HG03280 (cell line): Measurements from ENCODE around the gene ZNF213.
A peak's percentile ranks its signal among the peaks of the same experiment; 100 is the strongest.

Experiments used
- ATAC-seq: cut with Tn5 transposase; IDR thresholded peaks from one replicate; pipeline ENCODE4 v1.9.1; 2021; ENCODE audit warnings: mild to moderate bottlenecking, moderate library complexity; ENCODE audit not compliant: unreplicated experiment

ZNF213 gene

GRCh38 chr16:3134338-3135125, at the start of gene ZNF213:
ZNF213 (plus strand) TSS chr16:3135029; CDS start chr16:3137281, 2,252 bp downstream.
- ATAC-seq, result peak; percentile 90

GRCh38 chr16:3085868-3086595, 48.8 kb upstream of the ZNF213 start:
- ATAC-seq, result no peak

DNA sequence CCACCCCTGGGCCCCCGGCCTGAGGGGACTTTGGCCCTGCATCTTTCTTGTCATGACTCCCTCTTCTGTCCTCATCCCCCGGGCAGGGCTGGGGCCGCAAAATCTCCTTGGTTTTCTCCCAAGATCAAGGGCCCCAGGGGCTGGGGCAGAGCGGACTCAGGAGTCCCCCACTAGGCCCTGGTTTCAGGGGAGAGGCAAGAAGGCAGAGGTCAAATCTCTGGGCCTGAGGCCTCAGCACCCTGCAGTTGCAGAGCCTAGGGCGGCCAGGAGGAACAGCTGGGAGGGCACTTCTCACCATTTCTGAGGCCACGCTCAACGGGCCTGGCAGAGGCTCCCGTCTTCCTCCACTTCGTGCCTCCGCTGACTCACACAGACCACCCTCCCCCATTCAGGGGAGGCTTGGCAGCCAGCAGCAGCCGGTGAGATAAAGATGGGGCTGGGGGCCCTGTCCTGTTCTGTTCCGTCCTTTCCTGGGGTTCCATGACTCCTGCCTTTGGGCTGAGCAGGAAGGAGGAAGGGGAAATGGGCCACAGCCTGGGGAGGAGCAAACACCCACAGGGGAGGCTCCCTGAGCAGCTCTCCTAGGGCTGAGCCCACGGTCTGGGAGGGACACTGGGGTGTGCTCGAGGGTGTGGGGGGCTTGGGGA, 48.1 kb upstream of the ZNF213 start:
- ATAC-seq, result no peak

DNA sequence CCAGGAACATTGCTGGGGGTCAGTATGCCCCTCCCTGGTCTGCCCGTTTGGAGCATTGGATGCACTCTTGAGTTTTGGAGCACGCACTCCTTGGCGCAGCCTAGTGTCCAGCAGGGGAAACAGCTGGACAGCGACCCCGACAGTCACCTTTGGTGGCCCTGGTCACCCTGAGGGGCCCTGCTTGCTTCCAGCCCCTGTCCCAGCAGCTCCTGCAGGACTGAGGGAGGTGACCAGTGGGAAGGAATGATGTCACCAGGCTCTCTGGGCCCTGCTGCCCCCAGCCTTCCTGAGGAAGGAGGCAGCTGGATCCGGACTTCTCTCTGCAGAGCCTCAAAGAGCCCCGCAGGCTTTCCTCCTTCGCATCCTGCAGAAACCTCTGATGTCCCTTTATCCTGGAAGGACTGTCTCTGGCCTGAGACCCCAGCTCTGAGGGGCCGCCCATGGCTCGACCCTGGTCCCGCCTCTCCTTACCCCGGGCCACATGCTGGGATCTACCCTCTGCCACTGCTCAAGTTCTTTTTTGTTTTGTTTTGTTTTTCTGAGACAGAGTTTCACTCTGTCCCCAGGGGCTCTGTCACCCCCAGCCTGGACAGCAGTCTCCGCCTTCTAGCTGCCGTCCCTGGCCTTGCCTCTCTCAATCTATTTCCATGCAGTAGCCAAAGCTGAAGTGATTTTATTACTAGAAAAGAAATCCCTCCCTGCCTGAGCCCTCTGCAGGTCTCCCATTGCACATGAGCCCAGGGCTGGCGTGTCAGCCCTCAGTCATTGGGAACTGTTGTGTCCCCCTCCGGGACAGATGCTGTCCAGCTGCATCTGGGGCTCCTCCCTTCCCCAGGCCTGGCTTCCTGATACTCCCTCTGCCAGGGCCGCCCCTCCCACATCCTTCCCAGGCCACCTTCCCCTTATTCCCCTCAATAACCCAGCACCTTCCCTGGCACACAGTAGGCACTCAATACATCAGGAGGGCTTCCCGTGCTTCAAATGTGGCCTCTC, 47.3 kb upstream of the ZNF213 start:
- no peak for ATAC-seq

DNA sequence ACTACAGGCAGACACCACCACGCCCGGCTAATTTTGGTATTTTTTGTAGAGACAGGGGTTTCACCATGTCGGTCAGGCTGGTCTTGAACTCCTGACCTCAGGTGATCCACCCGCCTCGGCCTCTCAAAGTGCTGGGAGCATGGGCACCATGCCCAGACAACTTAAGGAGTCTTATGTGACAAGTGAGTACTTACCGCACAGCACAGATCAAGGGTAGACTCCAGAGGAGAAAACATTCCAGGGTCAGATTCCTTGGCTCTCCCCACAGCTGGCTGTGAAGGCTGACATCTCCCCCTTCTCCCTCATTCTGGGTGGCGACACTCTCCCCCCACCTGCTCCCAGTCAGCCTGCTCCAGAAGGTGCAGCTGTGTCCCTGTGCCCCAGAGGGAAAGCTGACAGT, 46.4 kb upstream of the ZNF213 start:
- no peak for ATAC-seq

GRCh38 chr16:3088925-3089716, 45.7 kb upstream of the ZNF213 start:
- ATAC-seq, result no peak

DNA sequence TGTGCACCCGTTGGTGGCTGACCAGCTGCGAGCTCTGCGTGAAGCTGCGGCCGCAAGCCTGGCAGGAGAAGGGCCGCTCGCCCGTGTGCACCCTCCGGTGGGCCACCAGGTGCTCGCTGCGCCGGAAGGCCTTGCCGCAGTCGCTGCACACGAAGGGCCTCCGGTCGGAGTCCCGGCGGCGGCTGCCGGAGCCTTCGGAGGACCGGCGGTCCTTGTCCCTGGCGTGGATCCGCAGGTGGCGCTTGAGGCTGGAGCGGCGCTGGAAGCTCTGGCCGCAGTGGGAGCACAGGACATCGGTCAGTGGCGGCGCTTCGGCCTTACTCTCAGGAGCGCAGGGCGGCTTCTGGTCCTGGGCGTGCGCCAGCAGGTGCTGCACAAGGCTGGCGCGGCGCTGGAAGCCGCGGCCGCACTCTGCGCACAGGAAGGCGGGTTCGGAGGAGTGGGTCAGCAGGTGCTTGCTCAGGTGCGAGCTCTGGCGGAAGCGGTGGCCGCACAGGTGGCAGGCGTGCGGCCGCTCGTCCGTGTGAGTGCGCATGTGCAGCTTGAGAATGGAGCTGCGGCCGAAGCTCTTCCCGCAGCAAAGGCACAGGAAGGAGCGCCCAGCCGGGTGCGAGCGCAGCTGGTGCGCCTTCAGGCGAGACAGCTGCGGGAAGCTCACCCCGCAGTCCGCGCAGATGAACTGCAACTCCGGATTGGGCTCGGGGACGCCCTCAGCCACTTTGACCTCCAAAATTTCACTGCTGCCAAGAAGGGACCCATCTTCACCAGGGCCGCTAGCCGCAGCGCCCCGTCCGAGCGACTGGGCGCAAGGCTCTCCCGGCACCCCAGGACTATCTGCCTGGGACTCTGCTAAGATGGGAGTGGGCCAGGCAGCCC, 44.9 kb upstream of the ZNF213 start:
- no peak for ATAC-seq

GRCh38 chr16:3091551-3091950, 43.3 kb upstream of the ZNF213 start:
- ATAC-seq, result no peak

DNA sequence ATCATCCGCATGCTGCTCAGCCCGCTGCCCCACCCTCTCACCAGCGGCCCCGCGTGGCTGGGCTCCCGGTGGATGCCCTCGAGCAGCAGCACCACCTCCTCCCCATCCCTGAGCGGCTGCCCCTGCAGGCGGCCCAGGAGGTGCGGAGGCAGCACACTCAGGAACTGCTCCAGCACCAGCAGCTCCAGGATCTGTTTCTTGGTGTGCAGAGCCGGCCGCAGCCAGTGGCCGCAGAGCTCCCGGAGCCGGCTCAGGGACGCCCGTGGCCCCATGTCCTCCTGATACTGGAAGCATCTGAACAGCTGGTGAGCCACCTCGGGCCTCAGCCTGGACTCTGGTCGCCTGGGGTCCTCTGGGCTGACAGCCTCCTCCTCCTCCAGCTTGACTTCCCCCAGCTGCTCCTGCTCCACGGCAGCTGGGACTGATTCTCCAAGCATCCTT, 42.3 kb upstream of the ZNF213 start:
- no peak for ATAC-seq

GRCh38 chr16:3094289-3095027, 40.4 kb upstream of the ZNF213 start:
- ATAC-seq, result no peak

DNA sequence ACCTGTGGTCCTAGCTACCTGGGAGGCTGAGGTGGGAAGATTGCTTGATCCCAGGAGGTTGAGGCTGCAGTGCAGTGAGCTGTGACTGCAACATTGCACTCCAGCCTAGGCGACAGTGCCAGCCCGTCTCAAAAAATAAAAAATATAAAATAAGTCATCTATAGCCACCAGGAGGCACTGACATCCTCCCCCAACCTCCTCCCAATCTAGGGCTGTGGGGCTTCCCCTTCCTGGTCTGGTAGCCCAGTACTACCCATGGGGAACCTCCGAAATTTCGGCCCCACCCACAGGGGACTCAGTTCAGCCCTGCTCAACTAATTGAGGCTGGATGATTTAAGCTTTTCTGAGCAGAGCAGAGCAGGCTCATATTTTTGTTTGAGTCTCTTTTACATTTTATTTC, 39.0 kb upstream of the ZNF213 start:
- ATAC-seq, result no peak

DNA sequence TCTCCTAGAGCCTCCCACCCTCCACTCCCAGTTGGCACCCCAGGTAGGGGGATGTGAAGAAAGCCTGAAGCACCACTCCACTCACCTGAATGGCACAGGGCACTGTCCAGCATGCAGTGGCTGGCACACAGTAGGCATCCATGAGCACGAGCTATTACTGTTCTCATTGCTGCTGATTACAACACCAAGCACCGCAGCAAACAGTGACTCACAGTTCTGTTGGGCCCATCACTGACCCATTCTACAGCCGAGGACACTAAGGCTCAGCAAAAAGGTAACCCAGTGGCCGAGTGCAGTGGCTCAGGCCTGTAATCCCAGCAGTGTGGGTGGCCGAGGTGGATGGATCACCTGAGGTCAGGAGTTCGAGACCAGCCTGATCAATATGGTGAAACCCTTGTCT, 38.5 kb upstream of the ZNF213 start:
- no peak for ATAC-seq

DNA sequence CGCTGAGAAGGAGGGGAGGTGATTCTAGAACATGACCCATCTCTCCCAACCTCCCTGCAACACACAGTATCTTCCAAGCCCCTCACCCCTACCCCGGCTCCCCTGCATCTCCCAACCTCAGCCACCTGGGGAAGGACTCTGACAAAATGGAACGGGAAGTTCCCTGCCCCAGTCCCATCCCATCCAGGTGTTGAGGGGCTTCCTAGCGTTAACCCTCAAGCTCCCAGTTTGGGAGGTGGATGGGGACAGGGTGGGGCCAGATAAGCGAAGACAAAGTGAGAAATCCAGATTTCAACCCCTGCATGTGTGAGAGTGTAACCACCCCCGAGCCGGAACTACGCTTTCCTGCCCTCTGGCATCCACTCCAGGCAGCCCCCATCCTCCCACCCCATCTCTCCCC, 37.6 kb upstream of the ZNF213 start:
- no peak for ATAC-seq

- no peak for ATAC-seq
Measured at GRCh38 chr16:3098459-3099394, 36.1 kb upstream of the ZNF213 start, which contains the start of gene ZSCAN10. ZSCAN10 (minus strand) TSS chr16:3099294; CDS start chr16:3092937, 6,357 bp downstream.

DNA sequence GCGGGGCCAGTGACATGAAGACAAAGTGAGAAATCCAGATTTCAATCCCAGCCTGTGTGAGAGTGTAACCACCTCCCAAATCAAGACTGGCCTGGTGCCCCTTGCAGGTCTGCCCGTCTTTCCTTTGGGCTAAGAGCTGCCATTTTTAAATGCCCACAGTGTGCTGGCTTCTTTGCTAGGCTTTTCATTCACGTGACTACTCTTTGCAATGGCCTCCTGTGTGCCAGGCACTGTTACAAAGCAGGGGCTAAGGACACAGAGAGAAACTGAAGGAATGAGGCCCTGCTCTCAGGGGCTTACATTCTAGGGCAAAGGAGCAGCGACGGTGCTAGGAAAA, 35.5 kb upstream of the ZNF213 start:
- no peak for ATAC-seq

DNA sequence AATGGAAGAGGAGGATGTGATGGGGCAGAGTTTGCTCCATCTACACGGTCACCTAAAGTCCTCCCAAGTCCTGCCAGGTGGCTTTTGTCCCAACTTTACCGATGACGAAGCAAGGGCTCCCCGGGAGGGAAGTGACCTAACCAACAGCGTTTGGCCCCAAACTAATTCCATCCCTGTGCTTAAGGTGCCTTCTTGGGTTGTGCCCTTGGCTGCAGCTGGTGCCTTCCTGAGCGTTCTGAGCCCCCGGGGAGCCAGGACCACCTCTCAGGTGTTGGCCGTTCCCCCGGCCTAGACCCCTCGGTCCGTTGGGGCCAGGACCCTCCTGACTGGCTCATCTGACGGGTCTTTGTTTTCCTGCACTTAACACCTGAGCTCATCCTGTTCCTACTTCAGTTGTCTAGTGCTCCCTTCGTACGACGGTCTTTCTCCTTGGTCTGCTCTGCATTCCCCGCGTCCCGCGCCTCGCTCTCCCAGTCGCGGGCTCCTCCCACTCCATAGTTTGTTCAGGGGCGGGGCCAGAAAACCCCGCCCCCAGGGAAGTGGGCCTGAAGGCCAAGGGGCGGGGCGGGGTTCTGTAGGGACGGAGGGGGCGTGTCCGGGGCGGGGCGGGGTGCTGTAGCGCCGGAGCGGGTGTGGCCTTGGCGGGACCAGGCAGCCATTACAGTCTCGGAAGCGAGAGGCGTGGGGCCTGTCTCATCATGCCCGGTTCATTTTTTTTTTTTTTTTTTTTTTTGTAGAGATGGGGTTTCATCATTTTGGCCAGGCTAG, 34.9 kb upstream of the ZNF213 start:
- ATAC-seq, result peak; percentile 78
